HG03565 (cell line): ENCODE results near the gene CALHM5.
"Not testable (repeated sequence)": the region's sequence is repeated elsewhere in the genome, so short reads cannot be mapped to it uniquely, and the experiment has no call there.

Experiments used
- ATAC-seq: cut with Tn5 transposase; IDR thresholded peaks from one replicate; pipeline ENCODE4 v1.9.1; 2021; ENCODE audit warnings: mild to moderate bottlenecking, moderate library complexity; ENCODE audit not compliant: unreplicated experiment

Gene CALHM5, protein sequence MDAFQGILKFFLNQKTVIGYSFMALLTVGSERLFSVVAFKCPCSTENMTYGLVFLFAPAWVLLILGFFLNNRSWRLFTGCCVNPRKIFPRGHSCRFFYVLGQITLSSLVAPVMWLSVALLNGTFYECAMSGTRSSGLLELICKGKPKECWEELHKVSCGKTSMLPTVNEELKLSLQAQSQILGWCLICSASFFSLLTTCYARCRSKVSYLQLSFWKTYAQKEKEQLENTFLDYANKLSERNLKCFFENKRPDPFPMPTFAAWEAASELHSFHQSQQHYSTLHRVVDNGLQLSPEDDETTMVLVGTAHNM

DNA sequence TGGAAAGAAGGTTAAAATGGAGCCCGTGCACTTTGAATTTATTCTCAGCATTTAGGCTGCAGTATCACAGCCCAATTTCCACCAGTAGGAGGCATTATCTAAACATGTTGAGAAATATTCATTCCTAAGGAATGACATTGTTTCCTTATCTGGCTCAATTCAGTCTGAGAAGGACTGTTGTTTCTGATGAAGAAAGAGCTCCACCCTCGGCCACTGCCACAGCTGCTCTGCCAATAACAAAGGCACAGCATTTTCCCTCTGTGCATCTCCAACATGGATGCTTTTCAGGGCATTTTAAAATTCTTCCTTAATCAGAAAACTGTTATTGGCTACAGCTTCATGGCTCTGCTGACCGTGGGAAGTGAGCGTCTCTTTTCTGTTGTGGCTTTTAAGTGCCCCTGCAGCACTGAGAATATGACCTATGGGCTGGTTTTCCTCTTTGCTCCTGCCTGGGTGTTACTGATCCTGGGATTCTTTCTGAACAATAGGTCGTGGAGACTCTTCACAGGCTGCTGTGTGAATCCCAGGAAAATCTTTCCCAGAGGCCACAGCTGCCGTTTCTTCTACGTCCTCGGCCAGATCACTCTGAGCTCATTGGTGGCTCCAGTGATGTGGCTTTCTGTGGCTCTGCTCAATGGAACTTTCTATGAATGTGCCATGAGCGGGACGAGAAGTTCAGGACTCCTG, at the start of gene CALHM5:
CALHM5 (plus strand) TSS at position 216 of the 687 bp plus-strand sequence; CDS start at position 274, 58 bp downstream.
- no peak for ATAC-seq

DNA sequence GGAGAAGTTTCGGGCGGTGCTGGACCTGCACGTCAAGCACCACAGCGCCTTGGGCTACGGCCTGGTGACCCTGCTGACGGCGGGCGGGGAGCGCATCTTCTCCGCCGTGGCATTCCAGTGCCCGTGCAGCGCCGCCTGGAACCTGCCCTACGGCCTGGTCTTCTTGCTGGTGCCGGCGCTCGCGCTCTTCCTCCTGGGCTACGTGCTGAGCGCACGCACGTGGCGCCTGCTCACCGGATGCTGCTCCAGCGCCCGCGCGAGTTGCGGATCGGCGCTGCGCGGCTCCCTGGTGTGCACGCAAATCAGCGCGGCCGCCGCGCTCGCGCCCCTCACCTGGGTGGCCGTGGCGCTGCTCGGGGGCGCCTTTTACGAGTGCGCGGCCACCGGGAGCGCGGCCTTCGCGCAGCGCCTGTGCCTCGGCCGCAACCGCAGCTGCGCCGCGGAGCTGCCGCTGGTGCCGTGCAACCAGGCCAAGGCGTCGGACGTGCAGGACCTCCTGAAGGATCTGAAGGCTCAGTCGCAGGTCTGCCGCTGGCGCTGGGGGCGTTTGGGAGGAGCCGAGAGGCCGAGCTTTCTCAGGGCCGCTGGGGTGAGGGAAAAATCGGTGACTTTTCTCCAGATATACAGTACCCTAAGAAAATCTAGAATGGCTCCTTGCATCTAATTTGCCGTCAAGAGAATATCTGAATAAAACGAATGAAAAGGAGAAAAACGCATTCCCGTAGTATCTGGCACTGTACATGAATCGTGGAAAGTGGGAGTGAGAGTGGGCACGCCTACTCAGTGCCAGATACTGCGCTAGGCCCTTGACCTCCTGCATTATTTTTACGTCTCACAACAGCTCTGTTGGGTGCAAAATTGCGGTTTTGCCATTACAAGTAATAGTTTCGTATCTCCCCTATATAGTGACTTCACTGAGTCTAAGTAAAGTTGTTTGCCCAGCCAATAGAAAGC, 49.2 kb upstream of the CALHM5 start:
- ATAC-seq = peak; percentile 88

DNA sequence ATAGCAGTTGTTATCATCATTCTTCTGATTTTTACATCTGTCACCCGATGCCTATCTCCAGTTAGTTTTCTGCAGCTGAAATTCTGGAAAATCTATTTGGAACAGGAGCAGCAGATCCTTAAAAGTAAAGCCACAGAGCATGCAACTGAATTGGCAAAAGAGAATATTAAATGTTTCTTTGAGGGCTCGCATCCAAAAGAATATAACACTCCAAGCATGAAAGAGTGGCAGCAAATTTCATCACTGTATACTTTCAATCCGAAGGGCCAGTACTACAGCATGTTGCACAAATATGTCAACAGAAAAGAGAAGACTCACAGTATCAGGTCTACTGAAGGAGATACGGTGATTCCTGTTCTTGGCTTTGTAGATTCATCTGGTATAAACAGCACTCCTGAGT, 48.1 kb upstream of the CALHM5 start:
- ATAC-seq = no peak

DNA sequence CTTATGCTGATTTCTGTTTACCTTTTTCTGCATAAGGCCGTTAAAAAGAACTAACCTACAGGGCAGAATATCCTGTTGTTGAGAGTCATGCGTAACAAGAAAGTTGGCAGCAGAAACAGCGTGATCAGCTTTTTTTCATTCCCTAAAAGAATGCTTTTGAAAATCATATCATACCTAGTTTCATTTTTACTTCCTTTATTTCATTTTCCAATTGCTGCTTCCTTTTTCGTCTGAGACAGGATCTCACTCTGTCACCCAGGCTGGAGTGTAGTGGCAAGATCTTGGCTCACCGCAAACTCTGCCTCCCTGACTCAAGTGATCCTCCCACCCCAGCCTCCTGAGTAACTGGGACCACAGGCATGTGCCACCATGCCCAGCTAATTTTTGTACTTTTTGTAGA, 46.2 kb upstream of the CALHM5 start:
- no peak for ATAC-seq

DNA sequence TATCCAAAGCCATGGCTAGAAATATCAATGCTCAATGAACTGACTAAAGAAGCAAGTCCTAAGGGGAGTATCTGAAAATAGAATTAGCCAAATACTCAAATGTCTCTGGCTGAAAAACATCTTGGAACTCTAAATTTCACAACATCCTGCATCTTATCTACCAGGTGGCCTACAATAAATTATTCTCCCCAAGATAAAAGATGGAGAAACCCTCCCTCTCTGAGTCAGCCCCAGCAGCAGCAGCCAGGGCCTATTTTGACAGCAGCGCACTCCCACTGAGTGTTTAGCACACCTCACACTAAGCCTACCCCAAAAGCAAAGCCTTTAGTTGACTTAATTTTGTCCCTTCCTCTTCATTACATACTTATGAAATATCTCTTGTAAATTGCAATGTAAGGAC, 44.3 kb upstream of the CALHM5 start:
- no peak for ATAC-seq

DNA sequence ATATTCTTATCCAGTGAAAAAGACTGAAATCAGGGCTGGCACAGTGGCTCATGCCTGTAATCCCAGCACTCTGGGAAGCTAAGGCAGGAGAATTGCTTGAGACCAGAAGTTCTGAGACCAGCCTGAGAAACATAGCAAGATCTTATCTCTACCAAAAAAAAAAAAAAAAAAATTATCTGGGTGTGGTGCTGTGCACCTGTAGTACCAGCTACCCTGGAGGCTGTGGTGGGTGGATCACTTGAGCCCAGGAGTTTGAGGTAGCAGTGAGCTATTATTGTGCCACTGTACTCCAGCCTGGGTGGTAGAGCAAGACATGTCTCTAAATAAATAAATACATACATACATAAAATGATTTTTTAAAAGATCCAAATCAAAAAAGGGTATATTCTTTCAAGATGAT, 43.9 kb upstream of the CALHM5 start:
- no peak for ATAC-seq

DNA sequence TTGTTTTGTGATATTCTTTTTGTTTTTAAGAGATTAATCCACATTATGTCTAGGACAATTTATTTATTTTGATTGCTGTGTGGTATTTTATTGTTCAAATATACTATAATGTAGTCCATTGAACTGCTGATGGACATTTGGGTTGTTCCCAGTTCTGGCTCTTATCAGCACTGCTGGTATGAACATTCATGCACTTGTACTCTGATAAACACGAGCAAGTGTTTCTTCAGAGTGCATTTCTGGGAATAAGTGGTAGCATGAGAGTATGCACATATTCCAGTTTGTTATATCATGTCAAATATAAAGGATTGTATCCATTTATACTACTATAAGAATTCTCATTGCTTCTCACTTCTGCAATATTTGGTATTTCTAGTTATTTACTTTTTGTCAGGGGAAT, 43.1 kb upstream of the CALHM5 start:
- no peak for ATAC-seq

DNA sequence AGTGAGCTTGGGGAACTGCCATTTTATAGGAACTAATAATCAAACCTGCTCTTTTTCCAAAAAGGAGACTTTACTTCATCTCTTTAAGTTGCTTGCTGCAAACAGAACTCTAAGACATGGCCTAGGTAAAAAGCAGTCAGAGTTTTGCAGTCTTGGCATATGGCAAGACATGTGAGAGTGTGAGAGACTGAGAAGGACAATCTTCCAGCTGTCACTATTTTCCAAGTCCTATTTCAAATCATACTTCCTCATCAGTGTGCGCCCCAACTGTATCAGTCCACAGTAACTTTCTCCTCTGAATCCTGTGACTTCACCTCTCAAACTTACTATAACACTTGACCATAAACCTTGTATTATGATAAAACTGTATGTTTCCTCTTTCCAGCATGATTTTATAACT, 39.9 kb upstream of the CALHM5 start:
- ATAC-seq = no peak

DNA sequence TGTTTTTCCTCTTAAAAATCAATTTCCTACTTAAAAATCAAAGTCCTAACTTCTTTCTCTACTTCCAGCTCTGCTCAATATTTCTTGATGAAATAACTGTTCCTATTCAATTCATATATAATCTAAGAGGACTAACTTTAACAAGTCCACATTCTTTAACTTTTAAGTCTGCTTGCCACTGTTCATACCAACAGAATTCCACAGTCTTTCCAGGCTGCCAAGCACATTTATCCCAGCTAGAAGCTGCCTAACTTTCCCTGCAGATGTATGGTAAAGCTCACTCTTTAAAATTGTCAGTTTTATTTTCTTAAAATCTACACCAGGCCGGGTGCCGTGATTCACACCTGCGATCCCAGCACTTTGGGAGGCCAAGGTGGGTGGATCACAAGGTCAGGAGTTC, 38.7 kb upstream of the CALHM5 start:
- ATAC-seq = no peak

DNA sequence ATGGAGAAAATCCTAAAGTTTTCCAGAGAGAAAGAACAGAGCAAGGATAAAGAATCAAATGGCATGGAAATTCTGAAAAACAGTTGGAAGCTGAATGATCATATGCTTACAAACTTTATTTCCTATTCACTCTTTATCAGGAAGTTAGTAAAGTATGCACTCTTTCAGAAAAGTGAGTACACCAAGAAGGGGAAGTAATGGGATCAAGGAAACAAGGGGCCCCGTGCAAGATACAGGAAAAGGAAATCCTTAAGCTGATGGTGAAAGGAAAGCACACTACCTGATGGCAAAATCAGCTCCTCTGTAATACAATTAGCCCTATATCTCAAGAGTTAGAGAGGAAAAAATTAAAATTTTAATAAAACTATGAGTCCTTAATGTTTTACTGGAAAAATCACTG, 36.3 kb upstream of the CALHM5 start:
- no peak for ATAC-seq

DNA sequence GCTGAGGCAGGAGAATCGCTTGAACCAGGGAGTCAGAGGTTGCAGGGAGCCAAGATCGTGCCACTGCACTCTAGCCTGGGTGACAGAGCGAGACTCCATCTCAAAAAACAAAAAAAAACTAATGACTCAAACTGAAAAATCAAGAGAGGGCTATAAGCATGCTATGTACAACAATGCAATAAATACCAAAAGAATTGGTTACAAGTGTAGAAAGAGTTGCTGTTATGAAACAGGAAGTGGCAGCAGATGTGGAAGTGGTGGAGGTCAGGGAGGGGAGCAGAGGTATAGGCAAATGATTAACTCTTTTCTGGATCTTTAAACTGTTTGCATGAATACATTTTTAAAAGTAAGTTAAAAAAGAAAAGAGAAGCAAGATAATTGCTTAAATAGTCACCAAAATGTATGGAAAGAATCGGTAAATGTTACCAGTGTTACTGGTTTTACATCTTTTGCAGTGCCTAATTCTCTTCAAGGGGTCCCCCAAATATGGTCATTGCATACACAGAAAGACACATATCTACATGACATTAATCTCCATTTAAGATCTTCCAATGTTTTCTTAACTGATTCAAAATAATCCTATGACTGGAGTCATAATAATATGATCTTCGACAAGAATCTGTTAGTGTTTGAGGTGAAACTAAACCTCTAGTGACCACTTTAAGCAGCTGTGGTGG, 35.3 kb upstream of the CALHM5 start:
- peak; percentile 100 for ATAC-seq

DNA sequence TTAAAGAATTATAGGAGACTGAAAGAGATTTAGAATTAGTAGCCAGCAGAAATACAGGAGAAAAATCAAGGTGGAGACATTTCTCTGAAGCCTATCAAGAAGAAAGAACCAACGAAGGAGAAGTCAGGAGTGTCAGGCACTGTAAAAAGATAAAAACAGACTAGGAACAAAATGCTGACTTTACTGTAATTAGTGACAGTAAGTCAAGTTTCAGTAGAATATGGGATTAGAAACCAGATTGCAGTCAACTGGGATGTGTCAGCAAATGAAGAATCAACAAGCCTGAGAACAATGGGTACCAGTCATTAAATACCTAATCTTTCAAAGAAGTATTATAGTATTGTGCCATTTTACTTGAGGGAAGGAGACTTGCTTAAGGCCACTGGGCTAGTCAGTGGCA, 28.7 kb upstream of the CALHM5 start:
- ATAC-seq = no peak

DNA sequence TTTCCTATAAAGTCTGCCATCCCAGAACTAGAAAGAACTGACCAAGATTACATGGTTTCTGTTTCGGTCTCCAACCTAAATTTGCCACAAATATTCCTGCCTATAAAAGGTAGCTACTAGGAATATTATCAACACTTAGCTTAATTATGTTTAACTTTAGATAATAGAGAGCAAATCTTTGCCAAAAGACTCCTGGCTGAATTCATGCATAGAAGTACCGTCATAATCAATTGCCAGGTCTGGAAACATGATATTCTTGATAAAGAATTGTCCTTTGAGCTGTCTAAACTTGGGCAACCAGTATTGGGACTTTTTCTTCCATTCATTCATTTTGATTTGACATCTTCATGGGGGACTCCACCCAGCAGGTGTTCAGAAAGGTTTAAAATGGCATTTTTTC, 27.8 kb upstream of the CALHM5 start:
- no peak for ATAC-seq

DNA sequence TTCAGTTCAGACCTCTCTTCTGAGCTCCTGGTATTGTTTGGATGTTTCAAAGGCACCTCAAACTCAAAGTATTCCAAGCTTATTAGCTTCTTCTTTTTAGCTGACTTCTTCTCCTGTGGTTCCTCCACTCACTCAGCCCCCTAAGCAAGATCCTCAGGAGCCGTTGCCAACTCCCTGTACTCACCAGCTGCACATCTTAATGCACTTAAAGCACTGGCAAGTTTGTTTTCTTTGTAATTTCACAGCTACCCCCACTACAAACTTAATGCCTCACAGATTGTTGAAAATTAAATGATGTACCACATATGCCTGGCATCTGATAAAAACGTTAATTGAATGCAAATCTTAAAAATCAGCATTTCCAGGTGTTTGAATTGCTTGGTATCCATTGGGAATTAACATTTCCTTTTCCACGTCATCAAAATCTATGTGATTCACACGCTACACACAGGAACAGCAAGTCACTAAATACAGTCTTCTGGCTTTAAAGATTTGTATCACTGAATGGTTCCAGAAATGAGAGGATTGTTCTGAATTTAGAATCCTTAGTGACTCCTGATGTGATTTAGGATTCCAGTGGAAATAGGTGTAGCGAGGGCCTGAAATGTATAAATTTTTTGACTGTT, 25.8 kb upstream of the CALHM5 start:
- no peak for ATAC-seq

DNA sequence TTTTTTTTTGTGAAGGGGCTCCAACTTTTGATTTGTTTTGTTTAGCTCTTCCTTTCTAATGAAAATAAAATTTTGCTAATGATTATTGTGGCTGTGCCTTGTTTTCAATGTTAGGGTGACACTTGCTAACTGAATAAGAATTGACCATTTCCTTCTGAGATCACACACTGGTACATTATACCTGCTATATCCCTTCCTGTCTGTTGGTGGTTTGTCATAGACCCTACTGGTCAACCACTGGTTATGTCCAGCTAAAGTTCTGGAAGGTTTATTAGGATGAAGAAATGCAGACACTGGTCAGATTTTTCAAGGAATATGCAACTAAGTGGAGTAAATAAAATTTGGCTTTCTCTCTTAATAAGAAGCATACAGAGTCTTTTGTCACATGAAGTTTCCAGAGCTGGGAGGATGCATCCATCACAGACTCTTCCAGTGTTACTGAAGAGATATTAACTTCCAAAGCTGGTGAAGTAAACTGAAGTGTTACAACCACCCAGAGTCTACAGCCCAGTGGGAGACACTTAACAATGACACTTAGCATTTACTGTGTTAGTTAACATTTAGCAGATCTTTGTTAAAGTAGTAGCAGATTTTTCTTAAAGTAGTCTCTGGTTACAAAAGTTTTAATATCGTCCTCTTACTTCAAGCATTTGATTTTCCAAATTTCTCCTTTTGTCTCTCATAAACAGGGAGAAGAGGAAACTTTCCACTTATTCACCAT, 19.7 kb upstream of the CALHM5 start:
- no peak for ATAC-seq

DNA sequence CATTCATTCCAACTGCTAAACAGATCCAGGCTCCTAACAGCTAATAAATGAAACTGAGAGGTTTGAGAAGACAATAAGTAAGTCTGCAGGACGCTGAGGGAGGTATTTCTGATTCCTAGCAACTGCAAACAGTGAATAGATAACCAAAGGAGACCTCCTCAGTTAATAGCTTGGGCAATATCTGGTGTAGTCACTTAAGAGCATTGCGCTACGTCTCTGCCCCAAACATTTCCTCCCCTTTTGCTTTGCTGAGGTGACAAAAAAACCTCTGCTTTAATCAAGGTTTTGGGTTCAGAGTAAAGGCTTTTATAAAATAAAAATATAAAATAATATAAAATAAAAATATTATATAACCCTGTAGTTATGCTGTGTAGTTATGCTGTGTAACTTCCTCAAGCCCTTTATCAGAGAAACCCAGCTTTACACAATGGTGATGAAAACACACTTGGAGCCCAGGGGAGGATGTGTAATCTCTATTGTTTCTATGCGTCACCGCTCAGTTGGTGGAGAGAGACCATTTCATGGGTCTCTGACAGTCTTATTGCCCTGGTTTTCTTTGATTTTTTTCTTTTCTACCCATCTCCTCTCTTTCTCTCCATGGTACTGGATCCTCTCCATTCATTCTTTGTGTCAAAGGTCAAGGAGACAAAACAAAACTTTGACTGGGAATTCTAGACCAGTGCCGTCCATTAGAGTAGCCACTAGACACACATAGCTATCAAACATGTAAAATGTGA, 18.9 kb upstream of the CALHM5 start:
- no peak for ATAC-seq

DNA sequence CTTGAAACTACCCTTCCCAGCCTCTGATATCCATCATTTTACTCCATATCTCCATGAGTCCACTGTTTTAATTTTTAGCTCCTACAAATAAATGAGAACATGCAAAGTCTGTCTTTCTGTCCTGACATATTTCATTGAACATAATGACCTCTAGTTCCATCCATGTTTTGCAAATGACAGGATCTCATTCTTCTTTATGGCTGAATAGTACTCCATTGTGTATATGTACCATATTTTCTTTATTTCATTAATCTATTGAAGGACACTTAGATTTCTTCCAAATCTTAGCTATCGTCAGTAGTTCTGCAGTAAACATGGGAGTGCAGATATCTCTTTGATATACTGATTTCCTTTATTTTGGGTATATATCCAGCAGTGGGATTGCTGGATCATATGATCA, 16.3 kb upstream of the CALHM5 start:
- ATAC-seq = not testable (repeated sequence)

DNA sequence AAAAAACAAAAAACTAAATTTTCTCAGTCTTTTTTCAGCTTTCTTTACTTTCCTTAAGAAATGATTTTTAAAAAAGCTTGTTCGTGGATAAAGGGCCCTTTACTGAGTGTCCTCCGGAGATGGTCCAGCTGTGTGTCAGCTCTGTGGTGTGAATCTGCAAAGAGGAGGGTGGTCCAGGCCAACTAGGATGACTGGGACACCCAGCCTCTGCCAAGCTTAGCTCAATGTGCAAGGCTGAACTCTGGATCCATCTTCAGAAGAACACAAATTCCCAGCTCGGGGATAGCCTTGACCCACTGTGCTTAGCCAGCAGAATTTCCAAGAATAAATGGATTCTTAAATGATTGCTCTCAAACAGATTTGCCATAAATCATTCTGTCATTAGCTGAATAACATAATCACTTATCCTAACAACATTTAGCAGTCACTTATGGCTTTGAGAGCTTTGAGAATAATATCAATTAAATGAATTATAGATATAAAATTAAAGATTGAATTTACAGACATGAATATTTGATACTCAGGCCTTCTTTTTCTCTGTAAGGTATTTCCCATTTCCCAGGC, 14.2 kb upstream of the CALHM5 start:
- ATAC-seq = no peak

DNA sequence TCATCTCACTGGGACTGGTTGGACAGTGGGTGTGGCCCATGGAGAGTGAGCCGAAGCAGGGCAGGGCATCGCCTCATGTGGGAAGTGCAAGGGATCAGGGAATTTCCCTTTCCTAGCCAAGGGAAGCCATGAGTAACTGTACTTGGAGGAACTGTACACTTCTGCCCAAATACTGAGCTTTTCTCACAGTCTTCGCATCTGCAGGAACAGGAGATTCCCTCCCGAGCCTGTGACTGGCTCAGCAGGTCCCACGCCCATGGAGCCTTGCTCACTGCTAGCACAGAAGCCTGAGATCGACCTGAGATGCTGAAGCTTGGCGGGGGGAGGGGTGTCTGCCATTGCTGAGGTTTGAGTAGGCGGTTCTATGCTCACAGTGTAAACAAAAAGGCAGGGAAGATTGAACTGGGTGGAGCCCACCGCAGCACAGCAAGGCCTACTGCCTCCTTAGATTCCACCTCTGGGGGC, 10.4 kb upstream of the CALHM5 start:
- no peak for ATAC-seq
